H9 (cell line): ENCODE measurements around the gene CAPN9. TPM values are rescaled to one million over a fixed set of nuclear protein-coding genes. Genes with fewer than 3 reads are reported as not detected.

Experiments used
- DNase-seq: peaks from one replicate; pipeline ENCODE4 v3.0.0-alpha.2; 2017
- H2AFZ ChIP-seq: one replicate; pipeline ENCODE4 v1.6.1; 2013; ENCODE audit warnings: mild to moderate bottlenecking, low read length, control low read depth, moderate library complexity
- H2AK5ac ChIP-seq: 2 replicates; pipeline ENCODE4 v1.6.1; 2013; ENCODE audit warnings: low read length, control low read depth, mixed read lengths; ENCODE audit not compliant: insufficient read length
- H2BK120ac ChIP-seq: one replicate; pipeline ENCODE4 v1.6.1; 2013; ENCODE audit warnings: low read depth, mild to moderate bottlenecking, low read length, control low read depth, inconsistent platforms; ENCODE audit not compliant: poor library complexity, severe bottlenecking
- H2BK12ac ChIP-seq: 2 replicates; pipeline ENCODE4 v1.6.1; 2013; ENCODE audit warnings: low read length, control low read depth, mixed read lengths, low read depth; ENCODE audit not compliant: insufficient read length
- H2BK15ac ChIP-seq: 2 replicates; pipeline ENCODE4 v1.6.1; 2013; ENCODE audit warnings: low read depth, low read length, control low read depth
- H2BK20ac ChIP-seq: one replicate; pipeline ENCODE4 v1.6.1; 2013; ENCODE audit warnings: low read depth, mild to moderate bottlenecking, low read length, control low read depth, inconsistent platforms; ENCODE audit not compliant: poor library complexity, severe bottlenecking
- H2BK5ac ChIP-seq: 2 replicates; pipeline ENCODE4 v1.6.1; 2013; ENCODE audit warnings: low read length, control low read depth, mixed read lengths; ENCODE audit not compliant: insufficient read length
- H3K14ac ChIP-seq: 2 replicates; pipeline ENCODE4 v1.6.1; 2013; ENCODE audit warnings: low read length, control low read depth; ENCODE audit not compliant: insufficient read depth
- H3K18ac ChIP-seq: 2 replicates; pipeline ENCODE4 v1.6.1; 2013; ENCODE audit warnings: low read depth, mild to moderate bottlenecking, mixed read lengths, low read length, control low read depth; ENCODE audit not compliant: insufficient read length
- H3K23ac ChIP-seq: 2 replicates; pipeline ENCODE4 v1.6.1; 2013; ENCODE audit warnings: low read length, control low read depth, mixed read lengths, low read depth; ENCODE audit not compliant: insufficient read length
- H3K23me2 ChIP-seq: 2 replicates; pipeline ENCODE4 v1.6.1; 2013; ENCODE audit warnings: low read depth, mild to moderate bottlenecking, mixed read lengths, low read length, control low read depth; ENCODE audit not compliant: insufficient read length, poor library complexity, severe bottlenecking
- H3K27ac ChIP-seq: 2 replicates; pipeline ENCODE4 v1.5.1; 2013; ENCODE audit warnings: low read length, control low read depth, mixed read lengths, low read depth; ENCODE audit not compliant: insufficient read length
- H3K27me3 ChIP-seq: 2 replicates; pipeline ENCODE4 v1.6.1; 2013; ENCODE audit warnings: low read length, control low read depth, inconsistent platforms; ENCODE audit not compliant: insufficient read depth
- H3K4ac ChIP-seq: 2 replicates; pipeline ENCODE4 v1.6.1; 2013; ENCODE audit warnings: low read depth, mild to moderate bottlenecking, control low read depth, inconsistent platforms, low read length, moderate library complexity
- H3K4me1 ChIP-seq: 2 replicates; pipeline ENCODE4 v1.6.1; 2013; ENCODE audit warnings: low read length, control low read depth, inconsistent platforms; ENCODE audit not compliant: insufficient read depth
- H3K4me2 ChIP-seq: 2 replicates; pipeline ENCODE4 v1.6.1; 2013; ENCODE audit warnings: low read length, control low read depth, mixed read lengths; ENCODE audit not compliant: insufficient read length, insufficient read depth
- H3K56ac ChIP-seq: 2 replicates; pipeline ENCODE4 v1.6.1; 2013; ENCODE audit warnings: low read depth, mild to moderate bottlenecking, mixed read lengths, low read length, control low read depth; ENCODE audit not compliant: insufficient read length
- H3K79me1 ChIP-seq: 2 replicates; pipeline ENCODE4 v1.6.1; 2013; ENCODE audit warnings: low read depth, mild to moderate bottlenecking, moderate library complexity, low read length, control low read depth, inconsistent platforms; ENCODE audit not compliant: insufficient read depth, poor library complexity, severe bottlenecking
- H3K79me2 ChIP-seq: 2 replicates; pipeline ENCODE4 v1.6.1; 2013; ENCODE audit warnings: low read length, control low read depth, inconsistent platforms; ENCODE audit not compliant: insufficient read depth
- H3K9ac ChIP-seq: 2 replicates; pipeline ENCODE4 v1.6.1; 2013; ENCODE audit warnings: low read length, control low read depth, mixed read lengths; ENCODE audit not compliant: insufficient read length; ENCODE audit errors: extremely low read depth
- H3K9me3 ChIP-seq: one replicate; pipeline ENCODE4 v1.6.1; 2013; ENCODE audit warnings: low read depth, low read length, inconsistent platforms; ENCODE audit not compliant: control insufficient read depth
- H3T11ph ChIP-seq: one replicate; pipeline ENCODE4 v1.6.1; 2013; ENCODE audit warnings: mild to moderate bottlenecking, low read length, control low read depth, inconsistent platforms
- H4K20me1 ChIP-seq: one replicate; pipeline ENCODE4 v1.6.1; 2013; ENCODE audit not compliant: control insufficient read depth, insufficient read length, insufficient read depth
- H4K5ac ChIP-seq: 2 replicates; pipeline ENCODE4 v1.6.1; 2013; ENCODE audit warnings: low read depth, mild to moderate bottlenecking, mixed read lengths, low read length, control low read depth; ENCODE audit not compliant: insufficient read length
- H4K8ac ChIP-seq: replicated peaks from 2 replicates; pipeline ENCODE4 v1.6.1; 2013; ENCODE audit warnings: low read length, control low read depth, mixed read lengths, low read depth; ENCODE audit not compliant: insufficient read length
- H4K91ac ChIP-seq: 2 replicates; pipeline ENCODE4 v1.6.1; 2013; ENCODE audit warnings: low read depth, mild to moderate bottlenecking, moderate library complexity, mixed read lengths, low read length, control low read depth; ENCODE audit not compliant: insufficient read length
- H3K27ac Mint-ChIP-seq, 3 experiments: 2 replicates in 2 of 3; 3 replicates in 1 of 3; pipeline ENCODE4 v1.8.0; 2020 to 2021; ENCODE audit warnings: mixed read lengths in 3 of 3, mild to moderate bottlenecking in 1 of 3, moderate library complexity in 1 of 3
- H3K27me3 Mint-ChIP-seq: 2 replicates; pipeline ENCODE4 v1.8.0; 2021; ENCODE audit warnings: low read depth, mild to moderate bottlenecking, moderate library complexity, mixed read lengths
- H3K36me3 Mint-ChIP-seq, 3 experiments: 2 replicates in 2 of 3; 3 replicates in 1 of 3; pipeline ENCODE4 v1.8.0; 2020 to 2021; ENCODE audit warnings: low read depth in 3 of 3, mixed read lengths in 3 of 3; ENCODE audit not compliant: insufficient read depth in 1 of 3
- H3K4me1 Mint-ChIP-seq, 2 experiments: 2 replicates each; pipeline ENCODE4 v1.8.0; 2020; ENCODE audit warnings: mixed read lengths in 2 of 2
- H3K4me3 Mint-ChIP-seq, 2 experiments: 2 replicates in 1 of 2; 3 replicates in 1 of 2; pipeline ENCODE4 v1.8.0; 2020 to 2021; ENCODE audit warnings: mild to moderate bottlenecking in 2 of 2, mixed read lengths in 2 of 2, moderate library complexity in 1 of 2
- H3K9me3 Mint-ChIP-seq, 2 experiments: 2 replicates in 1 of 2; 3 replicates in 1 of 2; pipeline ENCODE4 v1.8.0; 2020; ENCODE audit warnings: mild to moderate bottlenecking in 2 of 2, mixed read lengths in 2 of 2, moderate library complexity in 1 of 2
- WGBS: extraction: QIAGEN DNeasy Blood & Tissue Kit; methylation state at CpG from one replicate; pipeline ENCODE4 v1.1.7; 2013; ENCODE audit warnings: missing lambda C conversion rate, low lambda C conversion rate, mixed read lengths; ENCODE audit not compliant: insufficient read length; ENCODE audit errors: extremely low coverage; 5-methylcytosine and 5-hydroxymethylcytosine counted together
- total RNA-seq: library from RNA; stranded (reverse); gene quantifications from 2 replicates; pipeline ENCODE4 v1.2.1, GENCODE V29; 2021
- TF ChIP-seq, protein P1 (sequence below): fragments of 200-600 bp; sonication (generic); conservative IDR thresholded peaks from 3 replicates; pipeline ENCODE4 v1.8.0; 2021; ENCODE audit warnings: antibody characterized with exemption, mild to moderate bottlenecking

The CAPN9 gene
- total RNA-seq, 1 experiment from 2014 or later: 0.22 TPM

DNA sequence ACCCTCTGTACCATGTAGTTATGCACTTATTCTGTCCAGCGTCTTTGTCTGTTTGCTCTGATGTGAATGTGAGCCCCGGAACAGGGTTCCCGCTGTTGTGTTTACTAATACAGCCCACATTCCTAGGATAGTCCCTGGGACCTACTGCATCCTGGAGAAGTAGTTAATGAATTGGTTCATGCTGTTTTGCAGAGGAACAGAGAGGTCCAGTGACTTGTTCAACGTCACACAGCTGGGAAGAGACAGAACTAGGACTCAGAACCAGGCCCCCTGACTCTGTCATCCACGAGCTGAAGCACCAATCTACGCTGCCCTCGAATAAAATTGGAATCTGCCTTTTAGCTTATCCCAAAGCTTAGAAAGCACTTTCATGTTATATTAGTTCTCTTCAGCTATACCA lies 34.0 kb upstream of the CAPN9 start:
- no peak overlapping the region for H2AFZ ChIP-seq
- no peak overlapping the region for H4K91ac ChIP-seq
- no peaks in the 10 kb centered on the region for H3K79me2 ChIP-seq
- no peaks in the 10 kb centered on the region for H3K79me1 ChIP-seq
- H3K4ac ChIP-seq: no peak overlapping the region
- H3K4me3 Mint-ChIP-seq: no peak overlapping the region
- H3K27ac Mint-ChIP-seq: no peak overlapping the region
- no peak overlapping the region for H2BK20ac ChIP-seq
- H3T11ph ChIP-seq: no peak overlapping the region
- DNase-seq: no peak
- H3K27ac ChIP-seq: no peak overlapping the region
- no peak overlapping the region for H3K56ac ChIP-seq
- H3K23me2 ChIP-seq: no peaks in the 10 kb centered on the region
- H4K8ac ChIP-seq: no peak overlapping the region
- no peak overlapping the region for H3K18ac ChIP-seq
- no peak overlapping the region for H3K9ac ChIP-seq
- H3K9me3 Mint-ChIP-seq: peaks cover 0 to 3% of the 10 kb centered on the region in 2 experiments; a peak in 1 of 5 replicates
- no peaks in the 10 kb centered on the region for H3K36me3 Mint-ChIP-seq
- no peak overlapping the region for H3K4me2 ChIP-seq
- no peak overlapping the region for H2BK5ac ChIP-seq
- WGBS: no CpG with 5 or more reads among the region's 7 CpGs
- H3K27me3 ChIP-seq: no peaks in the 10 kb centered on the region
- H3K27me3 Mint-ChIP-seq: peaks cover 14% of the 10 kb centered on the region
- H4K20me1 ChIP-seq: no peaks in the 10 kb centered on the region
- H3K4me1 ChIP-seq: no peaks in the 10 kb centered on the region
- TF ChIP-seq, protein P1, sequence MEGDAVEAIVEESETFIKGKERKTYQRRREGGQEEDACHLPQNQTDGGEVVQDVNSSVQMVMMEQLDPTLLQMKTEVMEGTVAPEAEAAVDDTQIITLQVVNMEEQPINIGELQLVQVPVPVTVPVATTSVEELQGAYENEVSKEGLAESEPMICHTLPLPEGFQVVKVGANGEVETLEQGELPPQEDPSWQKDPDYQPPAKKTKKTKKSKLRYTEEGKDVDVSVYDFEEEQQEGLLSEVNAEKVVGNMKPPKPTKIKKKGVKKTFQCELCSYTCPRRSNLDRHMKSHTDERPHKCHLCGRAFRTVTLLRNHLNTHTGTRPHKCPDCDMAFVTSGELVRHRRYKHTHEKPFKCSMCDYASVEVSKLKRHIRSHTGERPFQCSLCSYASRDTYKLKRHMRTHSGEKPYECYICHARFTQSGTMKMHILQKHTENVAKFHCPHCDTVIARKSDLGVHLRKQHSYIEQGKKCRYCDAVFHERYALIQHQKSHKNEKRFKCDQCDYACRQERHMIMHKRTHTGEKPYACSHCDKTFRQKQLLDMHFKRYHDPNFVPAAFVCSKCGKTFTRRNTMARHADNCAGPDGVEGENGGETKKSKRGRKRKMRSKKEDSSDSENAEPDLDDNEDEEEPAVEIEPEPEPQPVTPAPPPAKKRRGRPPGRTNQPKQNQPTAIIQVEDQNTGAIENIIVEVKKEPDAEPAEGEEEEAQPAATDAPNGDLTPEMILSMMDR: no peak
- H2BK15ac ChIP-seq: no peak overlapping the region
- H3K23ac ChIP-seq: no peak overlapping the region
- H2BK12ac ChIP-seq: no peak overlapping the region
- H3K9me3 ChIP-seq: no peaks in the 10 kb centered on the region
- no peak overlapping the region for H2AK5ac ChIP-seq
- H4K5ac ChIP-seq: no peak overlapping the region
- H3K4me1 Mint-ChIP-seq: peaks cover 11 to 20% of the 10 kb centered on the region in 2 experiments
- no peak overlapping the region for H2BK120ac ChIP-seq
- no peak overlapping the region for H3K14ac ChIP-seq
